Suprapubic skin (tissue), 4 donors: ENCODE measurements around the gene TSC22D3. TPM values are rescaled to one million over a fixed set of nuclear protein-coding genes. Genes with fewer than 3 reads are reported as not detected.
"Not testable (repeated sequence)": the region's sequence is repeated elsewhere in the genome, so short reads cannot be mapped to it uniquely, and the experiment has no call there.

Experiments used
- DNase-seq, 2 donors: peaks; one replicate each; pipeline ENCODE4 v3.0.0-alpha.2; 2019; ENCODE audit warnings: low spot score in 2 of 2
- H3K27ac ChIP-seq: fragments of 200-600 bp; sonication (generic); one replicate; pipeline ENCODE4 v1.5.1; 2019
- H3K27me3 ChIP-seq: fragments of 200-600 bp; sonication (generic); one replicate; pipeline ENCODE4 v1.5.1; 2019
- H3K36me3 ChIP-seq: fragments of 200-600 bp; sonication (generic); one replicate; pipeline ENCODE4 v1.5.1; 2019
- H3K4me1 ChIP-seq: fragments of 200-600 bp; sonication (generic); one replicate; pipeline ENCODE4 v1.5.1; 2019
- H3K4me3 ChIP-seq: fragments of 200-600 bp; sonication (generic); one replicate; pipeline ENCODE4 v1.5.1; 2019; ENCODE audit warnings: mild to moderate bottlenecking
- H3K9me3 ChIP-seq: fragments of 200-600 bp; sonication (generic); one replicate; pipeline ENCODE4 v1.5.1; 2019
- CTCF ChIP-seq, 2 donors: fragments of 200-600 bp in 1 of 2; fragments of 450-650 bp in 1 of 2; sonication (generic) in 1 of 2; IDR thresholded peaks; one replicate each; pipeline ENCODE4 v1.5.1; 2016 to 2019; ENCODE audit warnings: antibody characterized with exemption in 2 of 2, mild to moderate bottlenecking in 1 of 2, moderate library complexity in 1 of 2
- EP300 ChIP-seq: sonication (generic); formaldehyde crosslinking; IDR thresholded peaks from one replicate; pipeline ENCODE4 v1.6.1; 2017; ENCODE audit warnings: antibody characterized with exemption
- POLR2A ChIP-seq, 2 donors: fragments of 450-650 bp; IDR thresholded peaks; one replicate each; pipeline ENCODE4 v1.6.1; 2017; ENCODE audit warnings: antibody characterized with exemption in 2 of 2, mild to moderate bottlenecking in 2 of 2, moderate library complexity in 2 of 2
- POLR2AphosphoS5 ChIP-seq, 3 donors: sonication (generic); formaldehyde crosslinking; IDR thresholded peaks; one replicate each; pipeline ENCODE4 v1.6.1; 2017; ENCODE audit warnings: antibody characterized with exemption in 3 of 3
- WGBS: methylation state at CpG from one replicate; pipeline ENCODE4 v1.1.5; 2018; 5-methylcytosine and 5-hydroxymethylcytosine counted together
- total RNA-seq, 4 donors: library from RNA; depleted of rRNA; stranded (reverse); fragments of >200 nt; gene quantifications; one replicate each; pipeline ENCODE4 v1.1.0, GENCODE V29; 2016

The TSC22D3 gene
- total RNA-seq, 4 donors from 2014 or later: 487 to 1,035 (median 681) TPM

- no peaks in the 10 kb centered on the region for H3K9me3 ChIP-seq
- DNase-seq: peak in 1 of 2 donors; percentile 30
- no peaks in the 10 kb centered on the region for H3K36me3 ChIP-seq
- H3K4me1 ChIP-seq: peaks cover 32% of the 10 kb centered on the region
- TF ChIP-seq POLR2A (IDR thresholded peaks at IDR 0.05) (no peak), EP300 (no peak)
- 61% methylated on average over 3 of the region's 3 CpGs for WGBS
- no peaks in the 10 kb centered on the region for H3K27me3 ChIP-seq
- H3K27ac ChIP-seq: no peak overlapping the region
- H3K4me3 ChIP-seq: no peak overlapping the region
These were observed 88.1 kb downstream of the TSC22D3 start for GRCh38 chrX:107687445-107687844.

- WGBS: 48% methylated on average over 3 of the region's 3 CpGs
- peaks cover 38% of the 10 kb centered on the region for H3K4me1 ChIP-seq
- no peak for TF ChIP-seq POLR2A (IDR thresholded peaks at IDR 0.05)
- TF ChIP-seq POLR2AphosphoS5 (IDR thresholded peaks at IDR 0.05): no peak
- TF ChIP-seq CTCF (IDR thresholded peaks at IDR 0.05): no peak
- no peak for TF ChIP-seq EP300
- H3K36me3 ChIP-seq: no peaks in the 10 kb centered on the region
- no peak overlapping the region for H3K4me3 ChIP-seq
- DNase-seq: peak in 1 of 2 donors; percentile 36
- no peaks in the 10 kb centered on the region for H3K27me3 ChIP-seq
- no peaks in the 10 kb centered on the region for H3K9me3 ChIP-seq
- no peak overlapping the region for H3K27ac ChIP-seq
These were observed 88.8 kb downstream of the TSC22D3 start for GRCh38 chrX:107686792-107687191.

GRCh38 chrX:107686026-107686425 is 89.6 kb downstream of the TSC22D3 start:
- 86% methylated on average over 3 of the region's 3 CpGs for WGBS
- Histone ChIP-seq H3K4me3 (no peak overlapping the region), H3K27ac (no peak overlapping the region), H3K36me3 (no peaks in the 10 kb centered on the region), H3K27me3 (no peaks in the 10 kb centered on the region), H3K9me3 (no peaks in the 10 kb centered on the region), H3K4me1 (peaks cover 38% of the 10 kb centered on the region)
- DNase-seq: no peak
- no peak for TF ChIP-seq CTCF (IDR thresholded peaks at IDR 0.05)
- TF ChIP-seq POLR2AphosphoS5 (IDR thresholded peaks at IDR 0.05): no peak
- TF ChIP-seq EP300: no peak
- no peak for TF ChIP-seq POLR2A (IDR thresholded peaks at IDR 0.05)

GRCh38 chrX:107685586-107685985 is 90.0 kb downstream of the TSC22D3 start:
- peaks cover 38% of the 10 kb centered on the region for H3K4me1 ChIP-seq
- peak in 1 of 2 donors; percentile 35 for DNase-seq
- peak overlapping the region; percentile 47 for H3K27ac ChIP-seq
- H3K4me3 ChIP-seq, H3K36me3 ChIP-seq, H3K27me3 ChIP-seq, H3K9me3 ChIP-seq: not testable (repeated sequence)
- WGBS: 92% methylated on average over 9 of the region's 9 CpGs

- 80% methylated on average over 1 of the region's 5 CpGs for WGBS
- peak; percentile 85 to 88 for DNase-seq
These were observed 90.6 kb downstream of the TSC22D3 start for GRCh38 chrX:107684956-107685385.

GRCh38 chrX:107683931-107684330 is 91.7 kb downstream of the TSC22D3 start:
- Histone ChIP-seq H3K27me3 (no peaks in the 10 kb centered on the region), H3K27ac (peak overlapping the region; percentile 75), H3K36me3 (no peaks in the 10 kb centered on the region), H3K4me3 (no peak overlapping the region), H3K9me3 (no peaks in the 10 kb centered on the region), H3K4me1 (peaks cover 50% of the 10 kb centered on the region)
- 65% methylated on average over 3 of the region's 3 CpGs for WGBS
- no peak for TF ChIP-seq POLR2A (IDR thresholded peaks at IDR 0.05)
- no peak for TF ChIP-seq POLR2AphosphoS5 (IDR thresholded peaks at IDR 0.05)
- no peak for TF ChIP-seq CTCF (IDR thresholded peaks at IDR 0.05)
- no peak for TF ChIP-seq EP300
- DNase-seq: peak in 1 of 2 donors; percentile 29

More at GRCh38 chrX:107684956-107685385, 90.6 kb downstream of the TSC22D3 start:
- Histone ChIP-seq H3K27ac (peak overlapping the region; percentile 75), H3K4me3 (no peak overlapping the region), H3K9me3 (no peaks in the 10 kb centered on the region), H3K27me3 (no peaks in the 10 kb centered on the region), H3K4me1 (peaks cover 42% of the 10 kb centered on the region), H3K36me3 (no peaks in the 10 kb centered on the region)
- TF ChIP-seq POLR2AphosphoS5 (IDR thresholded peaks at IDR 0.05): no peak
- no peak for TF ChIP-seq CTCF (IDR thresholded peaks at IDR 0.05)
- no peak for TF ChIP-seq EP300
- TF ChIP-seq POLR2A (IDR thresholded peaks at IDR 0.05): no peak
